ENCODE data around the gene DNAAF8.

DNAAF8 gene

GRCh38 chr16:4718466-4718865 lies 15.9 kb upstream of the DNAAF8 start:
- TF ChIP-seq CTCF (IDR thresholded peaks at IDR 0.05; ENCODE audit: control extremely low read depth, extremely low read depth, low read depth, missing control alignments) = no peak
- ChIA-PET POLR2A (no interaction called here), CTCF (no interaction called here)
- no peak for DNase-seq (ENCODE audit: extremely low spot score)

- ChIA-PET CTCF (interaction anchor here (1.2 kb wide), 1 partner anchor 65 kb away, joined by 3 read pairs; the partner anchor contains the start of gene SEPTIN12), POLR2A (interaction anchor here (0.6 to 1.0 kb wide), 2 partner anchors 11 to 12 kb away, joined by 3 to 9 read pairs; partner anchors contain the start of genes ANKS3 and DNAAF8)
- DNase-seq (ENCODE audit: extremely low spot score) = no peak
- TF ChIP-seq CTCF (IDR thresholded peaks at IDR 0.05; ENCODE audit: control extremely low read depth, extremely low read depth, low read depth, missing control alignments) = no peak
Measured at GRCh38 chr16:4723071-4723767, 11.1 kb upstream of the DNAAF8 start.

- no peak for TF ChIP-seq CTCF (IDR thresholded peaks at IDR 0.05; ENCODE audit: control extremely low read depth, extremely low read depth, low read depth, missing control alignments)
- no peak for DNase-seq (ENCODE audit: extremely low spot score)
- ChIA-PET POLR2A (interaction anchor here (2.0 kb wide), 1 partner anchor 9 kb away, joined by 8 read pairs; the partner anchor contains the start of genes ANKS3 and DNAAF8), CTCF (interaction anchor here (1.1 to 1.3 kb wide), 4 partner anchors 10 to 64 kb away, joined by 3 to 8 read pairs (median 3); partner anchors contain the start of genes ANKS3, DNAAF8 and SEPTIN12)
Measured at GRCh38 chr16:4724661-4725270, 9.6 kb upstream of the DNAAF8 start.

GRCh38 chr16:4726616-4727015 lies 7.7 kb upstream of the DNAAF8 start:
- ChIA-PET CTCF (interaction anchor here (1.4 kb wide), 1 partner anchor 20 kb away, joined by 3 read pairs; no protein-coding TSS in a partner anchor), POLR2A (interaction anchor here (2.0 kb wide), 1 partner anchor 8 kb away, joined by 8 read pairs; the partner anchor contains the start of genes ANKS3 and DNAAF8)
- TF ChIP-seq CTCF (IDR thresholded peaks at IDR 0.05; ENCODE audit: control extremely low read depth, extremely low read depth, low read depth, missing control alignments) = no peak
- DNase-seq (ENCODE audit: extremely low spot score) = no peak

GRCh38 chr16:4728676-4729075 lies 5.7 kb upstream of the DNAAF8 start:
- no peak for TF ChIP-seq CTCF (IDR thresholded peaks at IDR 0.05; ENCODE audit: control extremely low read depth, extremely low read depth, low read depth, missing control alignments)
- ChIA-PET POLR2A (no interaction called here), CTCF (no interaction called here)
- DNase-seq (ENCODE audit: extremely low spot score) = no peak

- POLR2A ChIA-PET = no interaction called here
- no peak for TF ChIP-seq CTCF (IDR thresholded peaks at IDR 0.05; ENCODE audit: control extremely low read depth, extremely low read depth, low read depth, missing control alignments)
- DNase-seq (ENCODE audit: extremely low spot score) = no peak
- CTCF ChIA-PET = interaction anchor here (1.2 kb wide), 1 partner anchor 14 kb away, joined by 3 read pairs; no protein-coding TSS in a partner anchor
Measured at GRCh38 chr16:4729876-4730275, 4.5 kb upstream of the DNAAF8 start.

All from GM10248 (cell line).